HCT116 (cell line): ENCODE measurements around the gene MBD3. TPM values are rescaled to one million over a fixed set of nuclear protein-coding genes. Genes with fewer than 3 reads are reported as not detected.
A peak's percentile ranks its signal among the peaks of the same experiment; 100 is the strongest.

Experiments
- ATAC-seq: fragments of 200-7000 bp; cut with Tn5 transposase; 2 replicates; pipeline ENCODE4 v1.9.1; 2020; ENCODE audit warnings: mild to moderate bottlenecking, moderate library complexity
- BruUV-seq: library from RNA; stranded (reverse); fragments of 400-500 nt; replicated peaks from 2 replicates; lab custom pipeline; 2021; lab: Mats Ljungman, UMichigan
- CTCF ChIA-PET: fragments of 300-600 bp; sonication (Branson Sonifier 250); formaldehyde crosslinking; loops from one replicate; lab custom pipeline; 2021; ENCODE audit warnings: antibody characterized with exemption; lab: Charles Lee
- POLR2A ChIA-PET: fragments of 300-600, 350-600 bp; sonication (Branson Sonifier 250); formaldehyde crosslinking; loops from one replicate; lab custom pipeline; 2021; ENCODE audit warnings: antibody characterized with exemption; lab: Charles Lee
- RAD21 ChIA-PET, 2 experiments: fragments of 300-600 bp; sonication (Branson Sonifier 250); formaldehyde crosslinking; loops; one replicate each; lab custom pipeline; 2023; ENCODE audit warnings: low total read pairs in 2 of 2; ENCODE audit not compliant: uncharacterized antibody in 2 of 2, unreplicated experiment in 2 of 2, low non-redundant PET in 1 of 2; lab: Charles Lee
- DNase-seq: peaks from one replicate; pipeline ENCODE4 v3.0.0-alpha.2; 2010; ENCODE audit warnings: low read depth, low spot score
- H2AFZ ChIP-seq: fragments of 200-600 bp; shearing (Covaris generic), sonication (generic); 2 replicates; pipeline ENCODE4 v1.6.1; 2017; ENCODE audit warnings: low read depth, mixed run types, mixed read lengths, antibody characterized with exemption, low read length; ENCODE audit not compliant: poor library complexity, severe bottlenecking
- H3K27ac ChIP-seq: 2 replicates; pipeline ENCODE4 v1.5.1; 2012; ENCODE audit warnings: low read depth, low read length
- H3K27me3 ChIP-seq: fragments of 200-600 bp; sonication (generic); 2 replicates; pipeline ENCODE4 v1.6.1; 2016; ENCODE audit warnings: mixed run types, low read length, mixed read lengths; ENCODE audit not compliant: insufficient read depth
- H3K36me3 ChIP-seq, 2 experiments: fragments of 200-500 bp in 1 of 2; fragments of 200-600 bp in 1 of 2; sonication (Bioruptor generic) in 1 of 2; sonication (generic) in 1 of 2; 2 replicates each; pipeline versions ENCODE4 v1.5.1 to v1.6.1; 2014 to 2016; ENCODE audit warnings: low read length in 2 of 2, inconsistent platforms in 1 of 2, mixed read lengths in 1 of 2, mixed run types in 1 of 2; ENCODE audit not compliant: insufficient read depth in 2 of 2, control insufficient read depth in 1 of 2
- H3K4me1 ChIP-seq, 2 experiments: fragments of 200-600 bp in 1 of 2; sonication (generic) in 1 of 2; 2 replicates each; pipeline versions ENCODE4 v1.5.1 to v1.6.1; 2012 to 2017; ENCODE audit warnings: low read length in 2 of 2, inconsistent platforms in 1 of 2, mild to moderate bottlenecking in 1 of 2, mixed read lengths in 1 of 2, mixed run types in 1 of 2, moderate library complexity in 1 of 2; ENCODE audit not compliant: insufficient read depth in 2 of 2, control insufficient read depth in 1 of 2
- H3K4me2 ChIP-seq: fragments of 200-600 bp; sonication (generic); 2 replicates; pipeline ENCODE4 v1.6.1; 2017; ENCODE audit warnings: mixed run types, low read length, mixed read lengths
- H3K4me3 ChIP-seq, 2 experiments: fragments of 200-600 bp in 1 of 2; sonication (generic) in 1 of 2; replicated peaks in 1 of 2; 2 replicates each; pipeline ENCODE4 v1.5.1; 2011 to 2016; ENCODE audit warnings: low read length in 2 of 2, control low read depth in 1 of 2, low read depth in 1 of 2, mild to moderate bottlenecking in 1 of 2, mixed read lengths in 1 of 2, mixed run types in 1 of 2
- H3K79me2 ChIP-seq: fragments of 200-600 bp; sonication (generic); 2 replicates; pipeline ENCODE4 v1.6.1; 2017; ENCODE audit warnings: mild to moderate bottlenecking, mixed run types, low read length, moderate library complexity, mixed read lengths; ENCODE audit not compliant: insufficient read depth
- H3K9ac ChIP-seq: fragments of 200-600 bp; sonication (generic); 2 replicates; pipeline ENCODE4 v1.6.1; 2016; ENCODE audit warnings: low read length, mixed read lengths
- H3K9me2 ChIP-seq: fragments of 200-600 bp; sonication (generic), shearing (Covaris generic); 2 replicates; pipeline ENCODE4 v1.6.1; 2017; ENCODE audit warnings: mixed run types, mild to moderate bottlenecking, moderate library complexity; ENCODE audit not compliant: insufficient read depth
- H3K9me3 ChIP-seq, 2 experiments: fragments of 200-500 bp in 1 of 2; fragments of 200-600 bp in 1 of 2; sonication (Bioruptor generic) in 1 of 2; sonication (generic) in 1 of 2; 2 replicates each; pipeline ENCODE4 v1.6.1; 2014 to 2017; ENCODE audit warnings: low read length in 2 of 2, mixed read lengths in 2 of 2, inconsistent platforms in 1 of 2, low read depth in 1 of 2, mild to moderate bottlenecking in 1 of 2, mixed run types in 1 of 2, moderate library complexity in 1 of 2; ENCODE audit not compliant: control insufficient read depth in 1 of 2, insufficient read depth in 1 of 2
- H4K20me1 ChIP-seq: fragments of 200-600 bp; sonication (generic), shearing (Covaris generic); 2 replicates; pipeline ENCODE4 v1.6.1; 2017; ENCODE audit warnings: mixed run types, mild to moderate bottlenecking, moderate library complexity; ENCODE audit not compliant: insufficient read depth
- JUND ChIP-seq: IDR thresholded peaks from 2 replicates; pipeline ENCODE4 v1.6.1; 2012
- REST ChIP-seq: IDR thresholded peaks from 2 replicates; pipeline ENCODE4 v1.6.1; 2012; ENCODE audit warnings: low read depth
- intact Hi-C: fragments of 100-400 bp; cut with micrococcal nuclease; formaldehyde crosslinking; loops from 2 replicates; pipeline ENCODE4 v1.10.0; 2022
- total RNA-seq: library from RNA; stranded (reverse); gene quantifications from one replicate; pipeline ENCODE4 v1.2.1, GENCODE V29; 2021; ENCODE audit not compliant: unreplicated experiment
- TF ChIP-seq, protein P1 (sequence below): IDR thresholded peaks from 2 replicates; pipeline ENCODE4 v1.6.1; 2012

Gene MBD3
- total RNA-seq, 1 experiment from 2014 or later: 85.7 TPM

DNA sequence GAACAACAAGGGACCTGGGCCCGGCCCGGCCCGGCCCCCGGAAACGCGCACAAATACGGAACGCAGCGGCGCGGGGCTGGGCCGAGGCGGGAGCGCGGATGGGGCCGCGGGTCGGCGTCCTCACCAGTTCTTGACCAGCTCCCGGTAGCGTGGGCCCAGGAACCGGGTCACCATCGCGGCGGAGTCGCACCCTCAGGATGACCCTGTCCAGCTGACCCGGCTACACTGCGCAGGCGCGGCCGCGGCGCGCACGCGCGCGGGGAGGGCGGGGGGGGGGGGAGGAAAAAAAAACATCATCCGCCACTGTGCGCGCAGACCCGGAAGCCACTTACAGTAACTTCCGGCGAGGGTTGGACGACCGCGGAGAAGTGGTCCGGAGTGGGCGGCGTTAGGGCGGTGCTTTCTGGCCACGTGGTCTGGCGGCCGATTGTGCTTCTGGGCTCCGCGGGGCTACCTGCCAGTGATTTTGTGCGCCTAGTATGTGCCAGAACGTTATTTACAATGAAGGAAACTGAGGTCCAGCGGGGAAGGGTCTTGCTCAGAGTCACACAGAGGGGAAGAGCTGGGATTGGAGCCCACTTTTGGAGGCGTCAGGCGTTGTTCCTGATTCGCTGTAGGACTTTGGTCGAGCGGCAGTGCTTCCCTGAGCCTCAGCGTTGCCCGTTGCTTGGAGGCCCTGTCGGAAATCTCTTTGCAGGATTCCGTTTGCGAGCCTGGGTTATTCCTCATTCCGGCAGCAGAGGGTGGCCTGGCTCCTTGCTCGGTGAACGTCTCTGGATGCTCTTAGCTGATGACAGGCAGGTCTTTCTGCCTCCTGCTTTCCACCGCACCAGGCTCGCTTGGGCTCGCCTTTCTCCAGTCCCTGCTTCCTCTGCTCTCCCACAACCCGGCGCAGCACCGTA lies 12.8 kb upstream of the MBD3 start, which contains the start of gene UQCR11 (continued):
- no peak for TF ChIP-seq REST

- Histone ChIP-seq H3K4me3 (no peak overlapping the region), H3K9ac (no peak overlapping the region), H3K36me3 (peaks cover 16 to 23% of the 10 kb centered on the region in 2 experiments; a peak in 3 of 4 replicates), H3K4me2 (peak overlapping the region; percentile 21; the same call in 1 of the 2 replicates), H3K27me3 (no peaks in the 10 kb centered on the region), H3K27ac (peak overlapping the region; percentile 14; the same call in 1 of the 2 replicates), H3K9me3 (no peaks in the 10 kb centered on the region), H3K4me1 (peaks cover 15 to 40% of the 10 kb centered on the region in 2 experiments; a peak in 3 of 4 replicates), H3K9me2 (no peaks in the 10 kb centered on the region), H2AFZ (no peak overlapping the region), H3K79me2 (peaks cover 76% of the 10 kb centered on the region), H4K20me1 (0 out of 2 replicates have a peak, but pooled peaks cover 3% of the 10 kb centered on the region)
- ChIA-PET POLR2A (interaction anchor here (1.0 kb wide), 1 partner anchor 15 kb away, joined by 5 read pairs; no protein-coding TSS in a partner anchor), RAD21 (no interaction called here), CTCF (no interaction called here)
- BruUV-seq: no TSS peak
- intact Hi-C loops: loop anchor here (10.0 kb wide), 1 partner anchor 213 kb away; the partner anchor contains the start of gene ATP8B3
- TF ChIP-seq, protein P1, sequence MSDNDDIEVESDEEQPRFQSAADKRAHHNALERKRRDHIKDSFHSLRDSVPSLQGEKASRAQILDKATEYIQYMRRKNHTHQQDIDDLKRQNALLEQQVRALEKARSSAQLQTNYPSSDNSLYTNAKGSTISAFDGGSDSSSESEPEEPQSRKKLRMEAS: no peak
- no peak for TF ChIP-seq JUND
- ATAC-seq (no peak), DNase-seq (no peak)
Observed at GRCh38 chr19:1602091-1602707, 9.5 kb upstream of the MBD3 start.
